ENCODE measurements around the gene LSP1. TPM values are rescaled to one million over a fixed set of nuclear protein-coding genes. Genes with fewer than 3 reads are reported as not detected.
A peak's percentile ranks its signal among the peaks of the same experiment; 100 is the strongest.
"Not testable (repeated sequence)": the region's sequence is repeated elsewhere in the genome, so short reads cannot be mapped to it uniquely, and the experiment has no call there.

The LSP1 gene, protein sequence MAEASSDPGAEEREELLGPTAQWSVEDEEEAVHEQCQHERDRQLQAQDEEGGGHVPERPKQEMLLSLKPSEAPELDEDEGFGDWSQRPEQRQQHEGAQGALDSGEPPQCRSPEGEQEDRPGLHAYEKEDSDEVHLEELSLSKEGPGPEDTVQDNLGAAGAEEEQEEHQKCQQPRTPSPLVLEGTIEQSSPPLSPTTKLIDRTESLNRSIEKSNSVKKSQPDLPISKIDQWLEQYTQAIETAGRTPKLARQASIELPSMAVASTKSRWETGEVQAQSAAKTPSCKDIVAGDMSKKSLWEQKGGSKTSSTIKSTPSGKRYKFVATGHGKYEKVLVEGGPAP
- 602 TPM for polyA plus RNA-seq (2012; ENCODE audit: low read depth, missing spikeins)

- peak; percentile 68 for TF ChIP-seq PAX5 (IDR thresholded peaks at IDR 0.05; ENCODE audit: insufficient read depth, low read length, severe bottlenecking)
- peak; percentile 96 for TF ChIP-seq POLR2A (IDR thresholded peaks at IDR 0.05; ENCODE audit: low read depth, low read length)
- peak; percentile 86 for TF ChIP-seq TAF1 (IDR thresholded peaks at IDR 0.05; ENCODE audit: low read depth, low read length)
- TF ChIP-seq POLR2AphosphoS5 (IDR thresholded peaks at IDR 0.05; ENCODE audit: low read depth, low read length) = peak; percentile 91
- TF ChIP-seq SPI1 (IDR thresholded peaks at IDR 0.05; ENCODE audit: low read depth, low read length) = peak; percentile 100
- peak; percentile 93 for TF ChIP-seq POU2F2 (IDR thresholded peaks at IDR 0.05; ENCODE audit: low read depth, low read length)
- DNase-seq (ENCODE audit: insufficient read length, low spot score) = peak; percentile 94
- peak; percentile 99 for FAIRE-seq
Measured at GRCh38 chr11:1852877-1853276, at the start of gene LSP1. LSP1 (plus strand) TSS chr11:1853084; CDS start chr11:1853145, 61 bp downstream.

DNA sequence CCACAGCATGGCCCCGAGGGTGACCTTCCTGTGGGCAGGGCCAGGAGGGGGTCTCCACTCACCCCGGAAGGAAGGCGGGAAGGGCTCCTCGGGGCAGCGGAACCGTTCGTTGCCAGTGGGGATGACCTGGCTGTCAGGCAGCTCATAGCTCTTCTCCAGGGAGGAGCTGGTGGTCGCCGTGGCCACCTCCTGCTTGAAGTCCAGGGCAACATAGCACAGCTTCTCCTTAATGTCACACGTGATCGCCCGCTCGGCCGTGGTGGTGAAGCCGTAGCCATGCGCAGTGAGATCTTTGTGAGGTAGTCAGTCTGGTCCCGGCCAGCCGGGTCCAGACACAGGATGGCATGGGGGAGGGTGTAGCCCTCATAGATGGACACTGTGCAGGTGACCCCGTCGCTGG lies 49.6 kb upstream of the LSP1 start:
- TF ChIP-seq POLR2AphosphoS5 (IDR thresholded peaks at IDR 0.05; ENCODE audit: low read depth, low read length) = no peak
- no peak for FAIRE-seq
- DNase-seq (ENCODE audit: insufficient read length, low spot score) = no peak

- not testable (repeated sequence) for DNase-seq (ENCODE audit: insufficient read length, low spot score); FAIRE-seq
Measured at GRCh38 chr11:1803835-1804519, 48.9 kb upstream of the LSP1 start.

- TF ChIP-seq POLR2AphosphoS5 (IDR thresholded peaks at IDR 0.05; ENCODE audit: low read depth, low read length) = no peak
- no peak for TF ChIP-seq SPI1 (IDR thresholded peaks at IDR 0.05; ENCODE audit: low read depth, low read length)
- no peak for TF ChIP-seq POLR2A (IDR thresholded peaks at IDR 0.05; ENCODE audit: low read depth, low read length)
- TF ChIP-seq PAX5 (IDR thresholded peaks at IDR 0.05; ENCODE audit: insufficient read depth, low read length, severe bottlenecking) = no peak
- TF ChIP-seq TAF1 (IDR thresholded peaks at IDR 0.05; ENCODE audit: low read depth, low read length) = no peak
- no peak for TF ChIP-seq POU2F2 (IDR thresholded peaks at IDR 0.05; ENCODE audit: low read depth, low read length)
- DNase-seq (ENCODE audit: insufficient read length, low spot score) (no peak), FAIRE-seq (no peak)
Measured at GRCh38 chr11:1805525-1805924, 47.4 kb upstream of the LSP1 start.

DNA sequence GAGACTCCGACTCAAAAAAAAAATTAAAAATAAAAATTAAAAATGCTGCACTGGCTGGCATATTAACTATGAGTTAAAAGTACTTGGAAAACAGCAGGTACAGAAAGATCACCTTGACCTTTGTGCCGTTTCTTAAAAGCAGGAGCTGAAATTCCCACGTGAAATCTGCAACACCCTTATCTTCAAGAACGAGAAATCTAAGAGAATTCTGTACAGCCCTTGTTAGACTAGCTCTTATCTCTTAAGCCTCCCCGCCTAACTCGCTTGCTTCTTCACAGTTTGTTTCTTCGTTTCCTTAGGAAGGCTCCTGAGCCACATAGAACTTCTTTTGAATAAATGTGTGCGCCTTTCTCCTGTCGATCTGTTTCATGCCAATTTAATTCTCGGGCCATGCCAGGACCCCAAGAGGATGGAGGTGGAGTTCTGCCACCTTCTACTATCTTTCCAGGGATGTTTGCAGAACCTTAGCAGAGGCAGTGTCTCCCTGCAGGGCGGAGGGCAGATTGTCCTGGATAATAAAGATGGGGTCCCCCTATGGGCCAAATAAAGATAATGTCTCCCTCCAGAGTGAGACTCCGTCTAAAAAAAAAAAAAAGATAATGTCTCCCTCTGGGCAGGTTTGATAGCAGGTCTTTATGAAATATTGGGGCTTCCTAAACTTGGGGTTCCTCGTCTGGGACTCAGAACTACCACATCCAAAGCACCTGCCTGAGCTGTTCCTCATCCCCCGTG lies 45.5 kb upstream of the LSP1 start:
- DNase-seq (ENCODE audit: insufficient read length, low spot score) = no peak
- FAIRE-seq = no peak

GRCh38 chr11:1810761-1811160 lies 42.1 kb upstream of the LSP1 start:
- FAIRE-seq (no peak), DNase-seq (ENCODE audit: insufficient read length, low spot score) (no peak)
- no peak for TF ChIP-seq POLR2A (IDR thresholded peaks at IDR 0.05; ENCODE audit: low read depth, low read length)
- TF ChIP-seq POLR2AphosphoS5 (IDR thresholded peaks at IDR 0.05; ENCODE audit: low read depth, low read length) = no peak
- no peak for TF ChIP-seq PAX5 (IDR thresholded peaks at IDR 0.05; ENCODE audit: insufficient read depth, low read length, severe bottlenecking)
- TF ChIP-seq TAF1 (IDR thresholded peaks at IDR 0.05; ENCODE audit: low read depth, low read length) = no peak
- TF ChIP-seq SPI1 (IDR thresholded peaks at IDR 0.05; ENCODE audit: low read depth, low read length) = no peak
- no peak for TF ChIP-seq POU2F2 (IDR thresholded peaks at IDR 0.05; ENCODE audit: low read depth, low read length)

More for the DNA sequence above, 45.5 kb upstream of the LSP1 start:
- TF ChIP-seq POLR2A (IDR thresholded peaks at IDR 0.05; ENCODE audit: low read depth, low read length) (no peak), PAX5 (IDR thresholded peaks at IDR 0.05; ENCODE audit: insufficient read depth, low read length, severe bottlenecking) (no peak), TAF1 (IDR thresholded peaks at IDR 0.05; ENCODE audit: low read depth, low read length) (no peak), SPI1 (IDR thresholded peaks at IDR 0.05; ENCODE audit: low read depth, low read length) (no peak)

GRCh38 chr11:1812274-1812673 lies 40.6 kb upstream of the LSP1 start:
- no peak for TF ChIP-seq PAX5 (IDR thresholded peaks at IDR 0.05; ENCODE audit: insufficient read depth, low read length, severe bottlenecking)
- no peak for TF ChIP-seq TAF1 (IDR thresholded peaks at IDR 0.05; ENCODE audit: low read depth, low read length)
- TF ChIP-seq SPI1 (IDR thresholded peaks at IDR 0.05; ENCODE audit: low read depth, low read length) = no peak
- no peak for TF ChIP-seq POU2F2 (IDR thresholded peaks at IDR 0.05; ENCODE audit: low read depth, low read length)
- no peak for TF ChIP-seq POLR2AphosphoS5 (IDR thresholded peaks at IDR 0.05; ENCODE audit: low read depth, low read length)
- no peak for TF ChIP-seq POLR2A (IDR thresholded peaks at IDR 0.05; ENCODE audit: low read depth, low read length)
- DNase-seq (ENCODE audit: insufficient read length, low spot score) (no peak), FAIRE-seq (no peak)

- DNase-seq (ENCODE audit: insufficient read length, low spot score) = no peak
- FAIRE-seq = no peak
- no peak for TF ChIP-seq POLR2A (IDR thresholded peaks at IDR 0.05; ENCODE audit: low read depth, low read length)
- no peak for TF ChIP-seq POLR2AphosphoS5 (IDR thresholded peaks at IDR 0.05; ENCODE audit: low read depth, low read length)
- TF ChIP-seq PAX5 (IDR thresholded peaks at IDR 0.05; ENCODE audit: insufficient read depth, low read length, severe bottlenecking) = no peak
- TF ChIP-seq POU2F2 (IDR thresholded peaks at IDR 0.05; ENCODE audit: low read depth, low read length) = no peak
- no peak for TF ChIP-seq SPI1 (IDR thresholded peaks at IDR 0.05; ENCODE audit: low read depth, low read length)
- TF ChIP-seq TAF1 (IDR thresholded peaks at IDR 0.05; ENCODE audit: low read depth, low read length) = no peak
Measured at GRCh38 chr11:1812801-1813200, 40.1 kb upstream of the LSP1 start.

- not testable (repeated sequence) for DNase-seq (ENCODE audit: insufficient read length, low spot score); FAIRE-seq
Measured at GRCh38 chr11:1813356-1813755, 39.5 kb upstream of the LSP1 start.

DNA sequence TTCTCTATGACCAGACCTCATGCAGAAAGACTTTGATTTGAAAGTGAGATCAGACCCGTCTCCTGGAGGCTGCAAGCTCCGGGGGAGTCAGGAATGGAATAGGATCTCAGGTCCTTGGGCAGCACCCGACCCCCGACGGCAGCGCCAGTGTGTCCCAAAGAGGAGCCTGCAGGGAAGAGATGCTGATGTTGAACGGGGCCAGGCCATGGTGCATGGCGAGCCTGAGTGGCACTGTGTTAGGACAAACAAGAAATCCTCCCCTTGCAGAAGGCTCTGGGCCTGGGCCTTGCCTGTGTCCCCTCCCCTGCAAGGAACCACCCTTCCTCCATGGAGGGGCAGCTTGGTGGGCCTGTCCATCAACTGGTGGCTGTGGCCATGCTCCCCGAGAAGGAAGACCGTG lies 38.2 kb upstream of the LSP1 start:
- TF ChIP-seq TAF1 (IDR thresholded peaks at IDR 0.05; ENCODE audit: low read depth, low read length) (no peak), POLR2A (IDR thresholded peaks at IDR 0.05; ENCODE audit: low read depth, low read length) (no peak), PAX5 (IDR thresholded peaks at IDR 0.05; ENCODE audit: insufficient read depth, low read length, severe bottlenecking) (no peak), SPI1 (IDR thresholded peaks at IDR 0.05; ENCODE audit: low read depth, low read length) (no peak), POU2F2 (IDR thresholded peaks at IDR 0.05; ENCODE audit: low read depth, low read length) (no peak), POLR2AphosphoS5 (IDR thresholded peaks at IDR 0.05; ENCODE audit: low read depth, low read length) (no peak)
- no peak for DNase-seq (ENCODE audit: insufficient read length, low spot score)
- no peak for FAIRE-seq

All from GM12891 (cell line).